Stimulated activated CD8-positive, alpha-beta memory T cell treated with anti-CD3 and anti-CD28 coated beads, Interleukin-4, amount 100 ng/mL, for 4 hours (primary cell): Measurements from ENCODE around the gene TEX10.
"Not testable (repeated sequence)": the region's sequence is repeated elsewhere in the genome, so short reads cannot be mapped to it uniquely, and the experiment has no call there.

Experiments
- DNase-seq, 2 donors: peaks; one replicate each; pipeline ENCODE4 v3.0.0-alpha.2; 2020; ENCODE audit warnings: low read depth in 2 of 2, low spot score in 1 of 2

TEX10 gene

GRCh38 chr9:100350188-100350587, 2.6 kb downstream of the TEX10 start:
- DNase-seq: no peak

- no peak for DNase-seq
Observed at GRCh38 chr9:100346836-100347235, 5.9 kb downstream of the TEX10 start.

DNA sequence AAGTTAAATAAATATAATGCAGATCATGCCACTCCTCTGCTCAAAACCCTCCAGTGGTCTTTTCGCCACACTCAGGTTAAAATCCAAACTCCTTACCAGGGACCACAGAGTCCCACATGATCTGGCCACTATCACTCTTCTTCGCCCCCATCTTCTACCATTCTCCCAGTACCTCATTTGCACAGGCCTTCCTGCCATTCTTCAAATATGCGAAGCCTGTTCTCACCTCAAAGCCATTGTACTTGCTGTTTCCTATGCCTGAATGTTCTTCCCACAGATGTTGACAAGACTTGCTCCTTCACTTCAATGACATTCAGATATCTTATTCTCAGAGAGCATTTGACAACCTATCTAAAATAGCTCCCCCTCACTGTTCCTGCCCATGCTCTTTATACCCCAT, 10.9 kb downstream of the TEX10 start:
- DNase-seq: no peak

GRCh38 chr9:100340224-100340623, 12.5 kb downstream of the TEX10 start:
- DNase-seq: no peak

DNA sequence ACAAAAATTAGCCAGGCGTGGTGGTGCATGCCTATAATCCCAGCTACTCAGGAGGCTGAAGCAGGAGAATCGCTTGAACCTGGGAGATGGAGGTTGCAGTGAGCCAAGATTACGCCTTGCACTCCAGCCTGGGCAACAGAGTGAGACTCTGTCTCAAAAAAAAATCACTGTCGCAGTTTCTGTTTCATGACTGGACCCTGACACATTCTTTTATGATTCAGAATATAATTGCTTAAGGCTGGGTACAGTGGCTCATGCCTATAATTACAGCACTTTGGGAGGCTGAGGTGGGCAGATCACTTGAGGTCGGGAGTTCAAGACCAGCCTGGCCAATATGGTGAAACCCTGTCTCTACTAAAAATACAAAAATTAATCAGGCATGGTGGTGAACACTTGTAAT, 14.0 kb downstream of the TEX10 start:
- not testable (repeated sequence) for DNase-seq

DNA sequence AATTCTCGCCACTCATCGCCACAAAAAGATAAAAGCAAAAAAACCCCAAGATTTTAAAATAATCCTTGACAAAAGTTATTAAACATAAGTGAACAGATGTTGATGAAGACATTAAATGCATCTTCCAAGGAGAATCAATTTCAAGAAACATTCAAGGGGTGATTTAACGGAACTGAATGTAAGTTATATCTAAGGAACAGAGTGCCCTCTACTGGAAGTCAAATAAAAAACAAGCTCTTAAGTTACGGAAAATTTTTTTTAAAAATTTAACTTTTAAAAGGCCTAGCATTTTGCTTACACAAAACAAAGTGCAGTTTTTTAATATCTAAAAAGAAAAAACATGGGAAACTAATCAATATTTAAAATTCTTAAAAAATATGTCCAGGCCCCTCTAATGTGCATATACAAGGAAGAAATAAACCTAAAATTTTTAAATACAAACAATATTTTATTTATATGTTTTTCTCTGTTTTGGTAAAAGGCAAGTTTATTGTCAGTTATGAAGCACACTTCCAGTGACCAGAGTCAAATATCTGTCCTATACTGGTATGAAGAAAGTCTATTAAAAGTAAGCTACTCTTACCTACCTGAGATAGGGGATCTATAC, 28.0 kb downstream of the TEX10 start:
- no peak for DNase-seq

DNA sequence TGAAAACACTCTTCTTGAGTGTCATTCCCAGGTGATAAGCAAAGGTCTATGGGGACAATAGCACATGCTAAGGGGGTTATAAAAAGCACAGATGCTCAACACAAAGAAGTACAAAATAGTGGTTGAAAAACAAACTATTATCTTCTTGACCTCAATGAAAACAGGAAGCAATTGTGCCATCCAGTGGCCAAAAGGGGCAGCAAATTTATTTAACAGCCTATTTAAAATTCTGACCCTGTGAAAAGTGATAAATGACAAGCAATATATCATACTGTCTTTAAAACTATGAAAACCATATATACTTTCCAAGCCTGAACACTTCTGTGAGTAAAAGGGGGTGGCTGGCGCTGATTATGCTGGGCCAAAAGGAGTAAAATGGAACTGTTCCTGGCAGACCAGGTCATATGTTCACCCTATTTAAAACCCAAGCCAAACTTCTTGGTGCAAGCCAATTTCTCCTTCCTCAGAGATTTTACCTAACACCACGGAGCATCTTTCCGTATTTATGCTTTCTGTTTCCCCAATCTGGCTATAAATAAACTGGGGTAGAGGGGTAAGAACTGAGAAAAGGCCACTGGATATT, 29.7 kb downstream of the TEX10 start:
- DNase-seq: no peak

- DNase-seq: no peak
Observed at GRCh38 chr9:100317706-100318105, 35.0 kb downstream of the TEX10 start.

GRCh38 chr9:100315561-100315960, 37.2 kb downstream of the TEX10 start:
- DNase-seq: no peak

GRCh38 chr9:100309992-100310391, 42.8 kb downstream of the TEX10 start:
- no peak for DNase-seq

DNA sequence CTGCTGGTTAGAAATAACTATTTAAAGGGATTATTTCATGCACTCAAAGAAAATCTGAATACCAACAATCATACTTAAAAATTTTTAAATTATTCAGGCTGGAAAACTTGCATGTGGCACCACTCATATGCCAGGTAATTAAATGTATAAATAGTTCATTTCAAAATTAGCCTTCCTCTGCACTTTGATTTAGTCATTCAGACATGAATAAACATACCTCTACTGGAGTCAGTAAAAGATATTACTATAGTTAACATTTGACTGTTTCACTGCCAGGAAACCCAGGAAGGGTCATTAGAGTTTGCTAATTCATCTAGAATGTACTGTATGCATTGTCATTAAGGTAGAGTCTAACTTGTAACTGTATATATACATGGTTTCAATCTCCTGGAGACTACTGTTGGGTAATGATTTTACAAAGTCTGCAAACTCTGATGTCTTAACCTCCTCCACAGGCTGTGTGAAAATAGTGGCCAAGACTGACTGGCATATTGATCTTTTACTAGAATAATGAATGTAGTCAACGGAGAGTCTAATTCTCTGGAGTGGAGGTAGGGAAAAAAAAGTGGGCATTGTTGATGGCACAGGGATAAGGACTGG, 43.7 kb downstream of the TEX10 start:
- DNase-seq: no peak

GRCh38 chr9:100307080-100307479, 45.7 kb downstream of the TEX10 start:
- no peak for DNase-seq

DNA sequence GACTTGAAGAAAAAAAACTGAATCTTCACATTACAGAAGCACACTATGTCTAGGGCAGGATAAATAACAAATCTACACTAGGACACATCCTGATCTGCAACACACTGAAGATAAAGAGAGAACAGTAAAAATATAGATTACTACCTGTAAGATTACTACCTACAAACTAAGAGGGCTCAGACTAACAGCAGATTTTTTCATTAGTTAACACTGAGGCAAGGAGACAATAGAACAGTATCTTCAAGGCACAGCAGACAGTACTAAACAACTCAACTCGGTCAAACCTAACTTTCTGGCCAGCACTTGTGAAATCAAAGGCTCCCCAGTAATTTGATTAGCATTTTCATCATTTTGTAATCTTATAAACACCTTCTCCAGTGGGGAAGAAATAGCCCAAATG, 46.5 kb downstream of the TEX10 start:
- DNase-seq: no peak

GRCh38 chr9:100303747-100304146, 49.0 kb downstream of the TEX10 start:
- DNase-seq: no peak

- no peak for DNase-seq
Observed at GRCh38 chr9:100298378-100298777, 54.4 kb downstream of the TEX10 start.

DNA sequence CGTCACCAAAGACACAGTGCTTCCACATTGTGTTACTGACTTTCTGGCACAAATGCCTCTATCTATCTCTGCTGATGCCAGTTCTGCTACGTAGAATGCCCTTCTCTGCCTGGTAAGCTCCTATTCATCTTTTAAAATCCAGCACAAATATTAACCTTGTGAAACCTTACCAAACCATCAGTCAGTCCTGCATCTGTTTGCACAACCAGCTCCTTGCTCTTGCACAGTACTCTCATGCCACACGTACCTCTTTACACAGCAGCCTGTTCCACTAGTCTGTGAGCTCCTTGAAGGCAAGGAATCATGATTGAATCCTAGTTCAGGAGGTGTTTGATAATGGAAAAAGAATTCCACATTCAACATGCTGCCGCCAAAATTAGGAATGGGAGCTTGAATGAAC, 56.3 kb downstream of the TEX10 start:
- DNase-seq: no peak

DNA sequence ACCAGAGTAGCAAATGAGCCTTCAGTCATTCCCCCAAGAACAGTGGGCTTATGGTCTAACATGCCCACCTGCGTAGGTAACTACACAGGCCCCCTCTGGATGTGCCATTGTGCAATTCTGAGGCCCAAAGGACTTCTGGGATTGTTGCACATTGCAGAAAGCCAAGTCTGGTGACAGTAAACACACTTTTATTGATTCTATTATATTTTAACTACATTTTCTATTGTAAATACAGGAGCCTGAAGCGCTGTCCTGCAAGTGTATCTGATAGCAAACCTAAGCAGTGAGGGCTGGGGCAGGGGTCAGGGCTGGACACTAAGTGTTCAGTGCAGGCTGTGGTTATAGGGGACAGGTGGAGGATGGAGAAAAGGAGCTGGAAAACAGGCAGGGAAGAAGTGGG, 57.5 kb downstream of the TEX10 start:
- DNase-seq: no peak

GRCh38 chr9:100294806-100295205, 57.9 kb downstream of the TEX10 start:
- DNase-seq: no peak

DNA sequence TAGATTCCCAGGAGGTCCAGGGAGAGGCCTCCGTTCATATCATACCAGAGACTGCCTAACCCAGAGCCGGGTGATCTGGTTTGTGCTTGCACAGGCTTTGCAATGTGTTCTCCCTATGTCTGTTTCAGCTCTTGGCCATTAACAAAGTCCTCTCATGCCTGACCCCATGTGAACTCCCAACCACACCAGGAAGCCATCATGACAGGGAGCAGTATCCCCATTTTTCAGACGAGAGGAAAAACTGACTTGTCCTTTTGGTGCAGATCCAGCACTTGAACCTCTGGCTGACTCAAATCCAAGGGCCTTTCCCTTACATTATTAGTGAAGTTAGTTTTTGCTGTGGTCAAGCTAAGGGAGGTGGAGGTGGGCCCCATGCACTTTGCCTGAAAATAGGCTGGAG, 58.4 kb downstream of the TEX10 start:
- DNase-seq: no peak

- no peak for DNase-seq
Observed at GRCh38 chr9:100292414-100292813, 60.3 kb downstream of the TEX10 start.

- no peak for DNase-seq
Observed at GRCh38 chr9:100290714-100291113, 62.0 kb downstream of the TEX10 start.

DNA sequence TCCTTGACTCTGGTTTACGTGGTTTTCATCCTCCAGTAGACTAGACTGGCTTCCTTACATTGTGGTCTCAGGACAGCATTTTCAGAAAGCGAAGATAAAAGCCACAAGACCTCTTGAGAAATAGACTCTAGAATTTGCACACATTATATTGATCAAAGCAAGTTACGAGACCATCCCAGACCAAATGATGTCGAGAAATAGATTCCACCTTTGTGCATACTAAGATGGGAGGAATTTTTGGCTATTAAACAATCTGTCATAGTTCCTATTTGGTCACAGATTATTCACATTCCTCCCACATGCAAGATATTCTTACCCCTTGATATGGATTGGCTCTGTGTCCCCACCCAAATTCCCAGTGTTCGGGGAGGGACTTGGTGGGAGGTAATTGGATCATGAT, 65.6 kb downstream of the TEX10 start:
- DNase-seq: no peak

GRCh38 chr9:100286257-100286656, 66.5 kb downstream of the TEX10 start:
- DNase-seq: no peak
